Activated CD4-positive, alpha-beta T cell treated with anti-CD3 and anti-CD28 coated beads, Interleukin-2, amount 50 U/mL, for 24 hours (primary cell): ENCODE measurements around the gene URB1.
"Not testable (repeated sequence)": the region's sequence is repeated elsewhere in the genome, so short reads cannot be mapped to it uniquely, and the experiment has no call there.

Experiments
- DNase-seq, 2 donors: peaks; one replicate each; pipeline ENCODE4 v3.0.0-alpha.2; 2020; ENCODE audit warnings: low read depth in 1 of 2, low spot score in 1 of 2

URB1 gene

GRCh38 chr21:32298148-32298559 lies 94.7 kb downstream of the URB1 start:
- no peak for DNase-seq

- no peak for DNase-seq
These were observed 95.4 kb downstream of the URB1 start for GRCh38 chr21:32297449-32297848.

GRCh38 chr21:32285476-32285875 lies 107.3 kb downstream of the URB1 start:
- no peak for DNase-seq

GRCh38 chr21:32282992-32283391 lies 109.8 kb downstream of the URB1 start:
- no peak for DNase-seq

GRCh38 chr21:32281531-32281930 lies 111.3 kb downstream of the URB1 start:
- no peak for DNase-seq

- DNase-seq: no peak
These were observed 113.5 kb downstream of the URB1 start for GRCh38 chr21:32279377-32279680.

GRCh38 chr21:32278518-32279376 lies 114.1 kb downstream of the URB1 start, which contains the start of gene MIS18A:
MIS18A (minus strand) TSS chr21:32279049; CDS start chr21:32279014, 35 bp downstream.
- DNase-seq: peak; percentile 97

- no peak for DNase-seq
These were observed 114.7 kb downstream of the URB1 start for GRCh38 chr21:32278103-32278502.

GRCh38 chr21:32276671-32277070 lies 116.1 kb downstream of the URB1 start:
- no peak for DNase-seq

GRCh38 chr21:32270748-32271147 lies 122.1 kb downstream of the URB1 start:
- DNase-seq: no peak

- not testable (repeated sequence) for DNase-seq
These were observed 127.5 kb downstream of the URB1 start for GRCh38 chr21:32265321-32265720.

- no peak for DNase-seq
These were observed 130.9 kb downstream of the URB1 start for GRCh38 chr21:32261929-32262328.
